Activated naive CD4-positive, alpha-beta T cell treated with anti-CD3 and anti-CD28 coated beads for 36 hours (primary cell): ENCODE measurements around the gene BIK. TPM values are rescaled to one million over a fixed set of nuclear protein-coding genes. Genes with fewer than 3 reads are reported as not detected.

Experiments
- CTCF ChIA-PET: fragments of 350-600 bp; sonication (Branson Sonifier 250); formaldehyde crosslinking; loops from one replicate; lab custom pipeline; 2021; ENCODE audit warnings: antibody characterized with exemption; lab: Charles Lee
- DNase-seq: peaks from one replicate; pipeline ENCODE4 v3.0.0-alpha.2; 2020
- H3K27ac Mint-ChIP-seq: one replicate; pipeline ENCODE4 v1.8.0; 2021; ENCODE audit warnings: mild to moderate bottlenecking, mixed read lengths
- H3K27me3 Mint-ChIP-seq: one replicate; pipeline ENCODE4 v1.8.0; 2021; ENCODE audit warnings: low read depth, mixed read lengths
- H3K36me3 Mint-ChIP-seq: one replicate; pipeline ENCODE4 v1.8.0; 2021; ENCODE audit warnings: low read depth, mixed read lengths
- H3K4me1 Mint-ChIP-seq: one replicate; pipeline ENCODE4 v1.8.0; 2021; ENCODE audit warnings: low read depth, mixed read lengths
- H3K4me3 Mint-ChIP-seq: one replicate; pipeline ENCODE4 v1.8.0; 2021; ENCODE audit warnings: mild to moderate bottlenecking, moderate library complexity, mixed read lengths
- H3K9me3 Mint-ChIP-seq: one replicate; pipeline ENCODE4 v1.8.0; 2021; ENCODE audit warnings: mixed read lengths
- intact Hi-C: fragments of 100-400 bp; cut with micrococcal nuclease; formaldehyde crosslinking; loops from one replicate; pipeline ENCODE4 v1.15.1; 2023
- total RNA-seq, 2 experiments: library from RNA; stranded (reverse); gene quantifications; one replicate each; pipeline ENCODE4 v1.2.3, GENCODE V29; 2021

BIK gene
- total RNA-seq, 2 experiments from 2014 or later = 2.0 to 2.5 TPM

GRCh38 chr22:43169310-43170130, 59.0 kb downstream of the BIK start:
- Mint-ChIP-seq H3K36me3 (peaks cover 20% of the 10 kb centered on the region), H3K27ac (no peak overlapping the region), H3K27me3 (no peaks in the 10 kb centered on the region), H3K4me3 (no peak overlapping the region), H3K4me1 (no peaks in the 10 kb centered on the region), H3K9me3 (no peaks in the 10 kb centered on the region)
- CTCF ChIA-PET = no interaction called here
- DNase-seq = no peak
- intact Hi-C loops = no loop called here

GRCh38 chr22:43170131-43170480, 59.6 kb downstream of the BIK start:
- no peak overlapping the region for H3K27ac Mint-ChIP-seq
- CTCF ChIA-PET = no interaction called here
- H3K36me3 Mint-ChIP-seq = peaks cover 20% of the 10 kb centered on the region
- no peak for DNase-seq
- intact Hi-C loops = no loop called here
- no peak overlapping the region for H3K4me3 Mint-ChIP-seq
- H3K9me3 Mint-ChIP-seq = no peaks in the 10 kb centered on the region
- H3K27me3 Mint-ChIP-seq = no peaks in the 10 kb centered on the region
- no peaks in the 10 kb centered on the region for H3K4me1 Mint-ChIP-seq

GRCh38 chr22:43171019-43171491, 60.5 kb downstream of the BIK start:
- Mint-ChIP-seq H3K27me3 (no peaks in the 10 kb centered on the region), H3K36me3 (peaks cover 21% of the 10 kb centered on the region), H3K27ac (no peak overlapping the region), H3K4me3 (no peak overlapping the region), H3K4me1 (no peaks in the 10 kb centered on the region), H3K9me3 (no peaks in the 10 kb centered on the region)
- CTCF ChIA-PET = no interaction called here
- no peak for DNase-seq
- intact Hi-C loops = no loop called here

- Mint-ChIP-seq H3K27me3 (no peaks in the 10 kb centered on the region), H3K27ac (no peak overlapping the region), H3K9me3 (no peaks in the 10 kb centered on the region), H3K4me1 (no peaks in the 10 kb centered on the region), H3K36me3 (peaks cover 25% of the 10 kb centered on the region), H3K4me3 (no peak overlapping the region)
- no peak for DNase-seq
- CTCF ChIA-PET = no interaction called here
- intact Hi-C loops = no loop called here
These were observed 61.1 kb downstream of the BIK start for GRCh38 chr22:43171607-43172006.

- intact Hi-C loops = no loop called here
- CTCF ChIA-PET = no interaction called here
- Mint-ChIP-seq H3K4me3 (no peak overlapping the region), H3K27me3 (no peaks in the 10 kb centered on the region), H3K27ac (no peak overlapping the region), H3K36me3 (peaks cover 29% of the 10 kb centered on the region), H3K4me1 (no peaks in the 10 kb centered on the region), H3K9me3 (no peaks in the 10 kb centered on the region)
- DNase-seq = no peak
These were observed 61.6 kb downstream of the BIK start for GRCh38 chr22:43172191-43172590.

- Mint-ChIP-seq H3K36me3 (peaks cover 30% of the 10 kb centered on the region), H3K9me3 (no peaks in the 10 kb centered on the region)
- CTCF ChIA-PET = no interaction called here
These were observed 63.0 kb downstream of the BIK start for GRCh38 chr22:43173566-43173965.

GRCh38 chr22:43173976-43174720, 63.6 kb downstream of the BIK start:
- H3K27me3 Mint-ChIP-seq = no peaks in the 10 kb centered on the region
- no peak for DNase-seq

More at GRCh38 chr22:43173566-43173965, 63.0 kb downstream of the BIK start:
- Mint-ChIP-seq H3K4me3 (no peak overlapping the region), H3K4me1 (no peaks in the 10 kb centered on the region), H3K27me3 (no peaks in the 10 kb centered on the region), H3K27ac (no peak overlapping the region)
- intact Hi-C loops = no loop called here
- DNase-seq = no peak

GRCh38 chr22:43174941-43175531, 64.5 kb downstream of the BIK start:
- H3K27ac Mint-ChIP-seq = no peak overlapping the region
- intact Hi-C loops = no loop called here
- no peak overlapping the region for H3K4me3 Mint-ChIP-seq
- DNase-seq = no peak
- no peaks in the 10 kb centered on the region for H3K9me3 Mint-ChIP-seq
- H3K27me3 Mint-ChIP-seq = no peaks in the 10 kb centered on the region
- no peaks in the 10 kb centered on the region for H3K4me1 Mint-ChIP-seq
- CTCF ChIA-PET = no interaction called here
- H3K36me3 Mint-ChIP-seq = peaks cover 35% of the 10 kb centered on the region

More at GRCh38 chr22:43173976-43174720, 63.6 kb downstream of the BIK start:
- Mint-ChIP-seq H3K4me1 (no peaks in the 10 kb centered on the region), H3K27ac (no peak overlapping the region), H3K36me3 (peaks cover 29% of the 10 kb centered on the region), H3K9me3 (no peaks in the 10 kb centered on the region), H3K4me3 (no peak overlapping the region)
- CTCF ChIA-PET = no interaction called here
- intact Hi-C loops = no loop called here

- intact Hi-C loops = no loop called here
- H3K27me3 Mint-ChIP-seq = no peaks in the 10 kb centered on the region
- CTCF ChIA-PET = no interaction called here
- no peak overlapping the region for H3K4me3 Mint-ChIP-seq
- peaks cover 35% of the 10 kb centered on the region for H3K36me3 Mint-ChIP-seq
- H3K9me3 Mint-ChIP-seq = no peaks in the 10 kb centered on the region
- DNase-seq = no peak
- no peak overlapping the region for H3K27ac Mint-ChIP-seq
- no peaks in the 10 kb centered on the region for H3K4me1 Mint-ChIP-seq
These were observed 65.5 kb downstream of the BIK start for GRCh38 chr22:43176090-43176489.

GRCh38 chr22:43177479-43177878, 66.9 kb downstream of the BIK start:
- CTCF ChIA-PET = no interaction called here
- intact Hi-C loops = no loop called here
- Mint-ChIP-seq H3K27ac (no peak overlapping the region), H3K4me3 (no peak overlapping the region), H3K4me1 (peaks cover 2% of the 10 kb centered on the region), H3K27me3 (no peaks in the 10 kb centered on the region), H3K36me3 (peaks cover 32% of the 10 kb centered on the region), H3K9me3 (no peaks in the 10 kb centered on the region)
- no peak for DNase-seq
